Myocyte (in vitro differentiated cells): ENCODE measurements around the gene LCP1. TPM values are rescaled to one million over a fixed set of nuclear protein-coding genes. Genes with fewer than 3 reads are reported as not detected.
A peak's percentile ranks its signal among the peaks of the same experiment; 100 is the strongest.
"Not testable (repeated sequence)": the region's sequence is repeated elsewhere in the genome, so short reads cannot be mapped to it uniquely, and the experiment has no call there.

Experiments used
- DNase-seq: peaks from one replicate; pipeline ENCODE4 v3.0.0-alpha.2; 2012; ENCODE audit warnings: low read depth
- total RNA-seq: library from RNA; depleted of rRNA; stranded (reverse); fragments of >200 nt; gene quantifications from 2 replicates; pipeline ENCODE4 v1.2.3, GENCODE V29; 2014

The LCP1 gene
- total RNA-seq, 1 donor from 2014 or later: not detected

- not testable (repeated sequence) for DNase-seq
These were observed 19.2 kb downstream of the LCP1 start for GRCh38 chr13:46162741-46163140.

- peak; percentile 71 for DNase-seq
These were observed 21.4 kb downstream of the LCP1 start for GRCh38 chr13:46160471-46161066.

- DNase-seq: no peak
These were observed 21.9 kb downstream of the LCP1 start for GRCh38 chr13:46160065-46160464.

DNA sequence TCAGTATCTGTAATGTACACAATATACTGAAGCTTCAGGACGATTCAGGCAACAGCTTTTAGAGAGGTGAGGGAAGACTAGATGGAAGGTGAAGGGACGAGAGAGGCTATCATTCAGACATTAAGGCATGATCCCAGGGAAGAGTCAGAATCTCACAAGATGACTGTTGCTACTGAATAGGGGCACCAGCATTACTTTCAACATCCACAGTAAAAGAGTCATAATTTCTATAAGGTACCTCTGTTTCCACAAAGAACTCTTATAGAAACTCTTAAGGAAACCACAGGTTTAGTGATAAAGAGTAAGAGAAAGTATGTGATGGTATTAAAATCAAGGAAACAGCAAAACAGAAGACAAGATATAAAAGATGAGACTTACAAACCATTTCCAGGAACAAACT, 23.0 kb downstream of the LCP1 start:
- no peak for DNase-seq

DNA sequence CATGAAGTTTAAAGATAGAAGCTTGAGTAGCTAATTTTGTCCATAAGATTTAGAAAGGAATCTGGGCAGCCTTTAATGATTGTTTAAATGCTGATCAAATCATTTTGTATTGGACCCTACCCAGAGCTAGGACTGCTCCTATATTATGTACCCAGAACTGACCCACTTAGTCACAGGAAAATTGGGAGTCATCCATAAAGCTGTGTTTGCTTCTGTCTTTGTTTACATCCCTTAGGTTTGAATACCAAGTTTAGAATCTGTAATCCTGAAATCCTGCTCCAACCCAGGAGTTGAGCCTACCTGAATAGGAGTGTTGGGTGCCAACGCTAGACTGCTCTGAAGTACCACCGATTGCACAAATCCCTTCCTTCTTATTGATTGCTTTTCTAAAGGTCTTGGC, 23.8 kb downstream of the LCP1 start:
- DNase-seq: no peak

DNA sequence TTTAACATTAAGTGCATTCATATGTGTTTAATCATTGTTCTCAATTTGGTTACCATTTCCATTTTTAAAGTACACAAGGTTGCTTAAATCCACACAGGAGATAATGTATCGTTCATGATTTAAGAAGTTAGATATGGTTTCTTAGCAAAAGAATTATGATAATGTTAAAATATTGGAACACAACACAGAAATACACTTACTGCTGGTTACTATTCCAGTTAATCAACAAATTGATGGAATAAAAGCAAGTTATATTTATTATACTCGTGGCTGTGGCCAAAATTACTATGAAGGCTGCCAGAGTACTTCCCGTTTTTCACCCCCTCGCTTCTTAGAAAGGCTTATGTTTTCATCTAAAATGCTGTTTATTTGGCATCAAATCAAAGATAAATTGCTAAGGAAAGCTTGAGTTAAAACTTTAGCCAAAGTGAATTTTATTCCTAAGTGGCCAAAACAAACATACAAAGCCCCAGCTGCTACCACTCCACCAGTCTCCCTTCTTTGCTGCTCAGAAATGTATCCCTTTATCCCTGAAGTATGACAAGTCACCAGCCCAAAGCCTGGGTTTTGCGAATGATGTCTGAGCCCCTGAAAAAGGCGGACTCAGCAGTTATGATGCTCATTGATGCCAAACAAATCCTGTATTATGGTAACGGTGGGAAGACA, 27.7 kb downstream of the LCP1 start:
- no peak for DNase-seq

GRCh38 chr13:46152627-46153328, 29.2 kb downstream of the LCP1 start:
- no peak for DNase-seq

GRCh38 chr13:46150134-46150693, 31.8 kb downstream of the LCP1 start:
- no peak for DNase-seq

DNA sequence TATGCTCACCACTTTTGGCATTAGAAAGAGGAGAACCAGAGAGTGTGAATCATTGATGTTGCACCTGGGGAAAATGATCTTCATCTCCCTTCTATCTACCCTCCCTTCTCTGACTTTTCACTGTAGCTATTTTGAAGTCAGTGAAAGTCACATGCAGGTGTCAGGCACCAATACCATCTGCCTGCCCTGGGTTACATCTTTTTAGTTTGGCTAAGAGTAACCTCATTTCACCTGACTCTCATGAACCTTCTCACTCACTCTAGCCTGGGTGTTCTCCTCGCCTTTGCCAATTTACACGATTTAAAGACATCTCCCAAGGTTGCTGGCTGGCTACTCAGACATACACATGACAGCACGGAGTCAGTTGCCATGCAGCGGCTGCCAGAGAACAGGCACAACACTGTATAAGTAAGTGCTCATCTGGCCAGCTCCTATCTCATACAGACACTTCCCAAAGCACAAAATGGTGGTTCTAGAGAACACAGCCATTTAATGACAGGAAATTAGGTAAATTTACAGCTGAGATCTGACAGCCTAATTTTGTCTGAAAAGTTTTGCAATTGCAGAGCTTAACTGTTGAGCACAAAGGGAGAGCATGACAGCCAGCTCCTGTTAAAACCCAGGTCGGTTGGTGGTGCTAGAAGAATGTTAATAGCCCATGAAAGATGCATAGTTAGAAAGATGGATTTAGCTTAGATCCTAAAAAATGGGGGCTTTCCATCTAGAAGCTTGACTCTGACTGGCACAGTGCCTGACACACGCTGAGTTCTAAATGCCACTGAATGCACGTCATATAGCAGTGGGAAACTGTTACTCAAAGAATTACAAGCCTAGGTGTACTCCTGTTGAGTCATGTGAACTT, 32.5 kb downstream of the LCP1 start:
- DNase-seq: no peak

DNA sequence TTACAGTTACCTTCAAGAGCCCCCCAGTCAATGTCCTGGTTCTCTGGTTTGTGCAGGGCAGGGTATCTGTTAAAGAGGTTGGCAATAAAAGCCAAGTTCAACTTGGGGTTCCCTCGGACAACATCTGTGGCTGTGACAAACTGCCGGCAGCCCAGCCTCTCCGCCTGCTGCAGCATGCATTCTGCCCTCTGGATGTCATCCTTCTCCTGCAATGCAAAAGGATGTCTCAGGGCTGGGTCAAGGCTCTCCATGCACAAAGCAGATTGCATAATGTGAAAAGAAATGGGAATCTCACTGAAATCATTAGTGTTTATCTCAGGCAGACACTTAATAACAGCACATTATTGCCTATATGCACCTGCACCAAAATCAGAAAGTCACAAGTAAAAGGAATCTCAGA, 35.1 kb downstream of the LCP1 start:
- DNase-seq: no peak

DNA sequence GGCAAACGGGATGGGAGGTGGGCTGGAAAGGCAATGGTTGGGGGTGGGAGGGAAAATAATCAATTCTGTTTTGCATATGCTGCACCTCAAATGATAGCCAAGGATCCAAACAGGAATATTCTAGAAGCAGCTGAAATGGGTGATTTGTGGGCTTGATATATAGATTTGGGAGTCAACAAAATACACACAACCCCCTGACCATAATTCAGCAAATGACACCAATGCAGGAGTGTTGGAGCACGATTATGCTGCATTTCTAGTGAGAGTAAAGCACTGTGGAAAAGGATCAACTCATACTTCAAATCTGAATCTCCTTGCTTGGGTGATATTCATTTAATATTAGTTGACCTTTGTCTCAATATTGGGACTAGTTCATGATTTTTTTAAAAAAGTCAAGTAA, 36.0 kb downstream of the LCP1 start:
- no peak for DNase-seq

- DNase-seq: no peak
These were observed 36.8 kb downstream of the LCP1 start for GRCh38 chr13:46145135-46145534.

DNA sequence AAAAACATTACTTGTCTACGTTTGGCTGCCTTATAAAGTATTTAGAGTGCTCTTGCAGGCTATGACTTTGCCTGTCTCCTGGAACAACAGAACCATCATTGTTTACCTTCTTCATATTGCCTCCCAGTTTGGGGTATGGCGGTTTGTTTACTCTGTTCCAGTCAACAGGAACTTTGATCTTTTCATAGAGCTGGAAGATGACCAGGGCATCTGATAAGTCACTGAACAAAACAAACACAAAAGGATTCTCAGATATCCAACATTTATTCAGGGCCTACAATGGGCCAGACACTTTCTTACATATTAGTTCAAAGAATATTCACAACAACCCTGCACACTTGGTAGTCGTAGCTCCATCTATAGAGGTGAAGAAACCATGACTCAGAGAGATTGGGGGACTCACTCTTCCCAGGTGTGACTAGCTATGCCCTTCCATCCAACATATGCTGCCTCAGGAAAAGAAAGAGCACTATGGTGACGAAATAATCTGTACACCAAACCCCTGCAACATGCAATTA, 38.7 kb downstream of the LCP1 start:
- DNase-seq: no peak

DNA sequence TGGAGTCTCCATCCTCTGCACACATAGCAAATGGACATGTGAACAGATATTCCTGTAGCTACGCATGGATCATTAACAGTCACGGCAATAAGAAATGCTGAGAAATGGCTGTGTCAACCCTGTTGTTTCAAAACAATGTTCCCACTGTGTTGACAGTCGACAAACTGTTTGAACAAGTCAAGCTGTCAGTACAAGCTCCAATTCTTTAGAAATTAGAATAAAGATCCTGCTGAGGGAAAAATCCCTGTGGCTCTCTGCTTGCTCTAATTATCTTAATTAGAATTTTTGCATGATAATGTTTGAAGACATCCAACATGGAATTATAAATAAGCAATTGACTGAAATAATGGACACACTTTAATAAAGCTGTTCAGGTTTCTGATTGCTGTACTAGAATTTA, 39.2 kb downstream of the LCP1 start:
- DNase-seq: no peak

GRCh38 chr13:46140044-46140443, 41.9 kb downstream of the LCP1 start:
- no peak for DNase-seq

- DNase-seq: no peak
These were observed 44.2 kb downstream of the LCP1 start for GRCh38 chr13:46137627-46138317.

DNA sequence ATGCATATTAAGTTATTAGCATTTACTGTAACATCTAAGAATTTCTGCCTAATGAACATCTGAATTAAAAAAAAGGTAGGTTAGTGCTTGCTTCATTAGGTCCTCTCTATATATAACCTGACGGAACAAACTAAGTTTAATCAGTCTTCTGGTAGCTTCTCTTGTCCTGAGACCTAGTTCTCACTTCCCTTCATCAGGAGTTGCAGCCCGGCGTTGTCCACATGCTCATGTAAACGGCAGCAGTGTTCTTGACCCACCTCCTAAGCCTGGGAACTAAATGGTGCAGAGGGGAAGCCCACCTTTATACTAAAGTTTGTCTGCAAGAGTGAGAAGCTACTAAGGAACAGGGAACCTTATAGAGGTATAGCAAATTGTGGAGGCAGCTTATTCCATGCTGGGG, 45.3 kb downstream of the LCP1 start:
- DNase-seq: no peak

DNA sequence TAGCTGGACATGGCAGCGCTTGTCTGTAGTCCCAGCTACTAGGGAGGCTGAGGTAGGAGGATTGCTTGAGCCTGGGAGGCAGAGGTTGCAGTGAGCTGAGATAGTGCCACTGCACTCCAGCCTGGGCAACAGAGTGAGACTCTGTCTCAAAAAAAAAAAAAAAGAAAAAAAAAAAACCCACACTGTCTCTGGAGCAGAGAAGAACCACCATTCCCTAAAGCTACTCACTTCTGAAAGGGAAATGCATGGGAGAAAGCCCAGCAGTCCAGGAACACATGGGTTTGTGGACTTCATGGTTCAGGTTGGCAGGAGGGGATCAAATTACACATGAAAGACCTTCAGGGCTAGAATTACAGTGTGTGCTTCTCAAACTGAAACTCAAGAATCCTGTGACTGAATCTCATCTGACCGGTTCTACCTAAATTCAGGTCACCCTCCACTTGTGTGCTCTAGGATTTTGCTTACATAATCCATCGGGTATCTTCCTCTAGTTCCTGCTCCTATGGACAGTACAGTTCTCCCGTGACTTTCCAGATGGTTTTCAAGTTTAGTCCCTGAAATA, 46.9 kb downstream of the LCP1 start:
- peak; percentile 9 for DNase-seq

DNA sequence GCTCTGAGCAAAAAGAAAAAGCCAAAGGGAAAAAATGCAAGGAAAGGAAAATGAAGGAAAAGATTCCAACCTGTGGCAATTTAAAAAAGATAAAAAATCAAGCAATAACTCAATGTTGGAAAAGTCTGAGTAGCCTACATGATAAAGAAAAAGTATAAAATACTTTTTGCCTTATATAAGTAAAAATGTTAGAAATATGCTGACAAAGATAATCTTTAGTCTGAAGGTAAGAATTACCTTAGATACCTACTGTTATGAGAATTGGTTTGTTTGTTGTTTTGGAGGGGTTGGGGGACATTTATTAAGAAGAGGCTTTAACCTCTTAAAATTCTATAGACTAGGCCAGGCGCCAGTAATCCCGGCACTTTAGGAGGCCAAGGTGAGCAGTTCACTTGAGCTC, 47.5 kb downstream of the LCP1 start:
- no peak for DNase-seq

DNA sequence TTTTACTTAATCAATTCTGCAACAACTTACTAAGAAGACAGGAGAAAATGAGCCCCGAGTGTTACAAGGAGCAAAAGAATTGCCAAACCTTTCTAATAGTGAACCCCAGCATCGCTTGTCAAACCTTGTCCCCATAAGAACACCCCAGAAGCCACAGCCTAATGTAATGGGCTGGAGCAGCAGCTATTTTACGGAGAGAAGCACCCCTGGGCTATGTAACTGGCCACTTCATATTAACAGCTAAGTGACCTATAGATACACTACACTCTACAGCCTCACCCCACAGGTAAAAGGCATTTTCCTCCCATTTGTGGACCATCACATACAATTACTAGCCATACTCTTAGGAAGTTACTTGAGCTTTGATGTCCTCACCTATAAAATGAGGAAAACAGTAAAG, 49.9 kb downstream of the LCP1 start:
- DNase-seq: no peak
